SK-N-SH treated with all-trans-retinoic acid at 6 μM for 48 hours (cell line): ENCODE data around the gene SLC25A26.

Experiments
- ATAC-seq: fragments of 200-7000 bp; cut with Tn5 transposase; 3 replicates; pipeline ENCODE4 v1.9.1; 2020; ENCODE audit warnings: mild to moderate bottlenecking, moderate library complexity
- BACH2 ChIP-seq: fragments of 250-450 bp; sonication (Bioruptor Pico); IDR thresholded peaks from 2 replicates; pipeline ENCODE4 v1.9.0; 2021; ENCODE audit warnings: mild to moderate bottlenecking, borderline replicate concordance
- ESRRG ChIP-seq: fragments of 250-450 bp; sonication (Bioruptor Pico); IDR thresholded peaks from 2 replicates; pipeline ENCODE4 v1.6.1; 2021; ENCODE audit warnings: mild to moderate bottlenecking
- GLIS3 ChIP-seq: fragments of 250-450 bp; sonication (Bioruptor Pico); IDR thresholded peaks from 2 replicates; pipeline ENCODE4 v1.5.0; 2020; ENCODE audit warnings: mild to moderate bottlenecking, moderate library complexity
- ISL1 ChIP-seq: fragments of 250-450 bp; sonication (Bioruptor Pico); IDR thresholded peaks from 2 replicates; pipeline ENCODE4 v2.1.2; 2022; ENCODE audit warnings: mild to moderate bottlenecking, moderate library complexity
- OSR1 ChIP-seq: fragments of 250-450 bp; sonication (Bioruptor Pico); IDR thresholded peaks from 2 replicates; pipeline ENCODE4 v1.8.0; 2022; ENCODE audit warnings: moderate library complexity, mild to moderate bottlenecking, inconsistent platforms
- SNAI2 ChIP-seq: fragments of 250-450 bp; sonication (Bioruptor Pico); IDR thresholded peaks from 2 replicates; pipeline ENCODE4 v1.5.0; 2020; ENCODE audit warnings: mild to moderate bottlenecking, moderate library complexity
- TOX ChIP-seq: fragments of 250-450 bp; sonication (Bioruptor Pico); IDR thresholded peaks from 2 replicates; pipeline ENCODE4 v1.8.0; 2021; ENCODE audit warnings: mild to moderate bottlenecking, moderate library complexity, borderline replicate concordance
- ZFP3 ChIP-seq: fragments of 250-450 bp; sonication (Bioruptor Pico); IDR thresholded peaks from 2 replicates; pipeline ENCODE4 v1.5.0; 2020; ENCODE audit warnings: mild to moderate bottlenecking, moderate library complexity
- ZFP30 ChIP-seq: fragments of 450-650 bp; formaldehyde crosslinking; IDR thresholded peaks from 2 replicates; pipeline ENCODE4 v1.5.0; 2022; ENCODE audit warnings: mild to moderate bottlenecking, moderate library complexity
- ZNF565 ChIP-seq: fragments of 450-650 bp; formaldehyde crosslinking; conservative IDR thresholded peaks from 2 replicates; pipeline ENCODE4 v1.5.0; 2020; ENCODE audit warnings: low read depth, mild to moderate bottlenecking, moderate library complexity
- TF ChIP-seq, protein P1 (sequence below): fragments of 250-450 bp; sonication (Bioruptor Pico); IDR thresholded peaks from 2 replicates; pipeline ENCODE4 v1.5.1; 2021; ENCODE audit warnings: mild to moderate bottlenecking, moderate library complexity
- TF ChIP-seq, protein P2 (sequence below): fragments of 250-450 bp; sonication (Bioruptor Pico); IDR thresholded peaks from 2 replicates; pipeline ENCODE4 v1.5.1; 2020; ENCODE audit warnings: low read depth, mild to moderate bottlenecking, moderate library complexity
- TF ChIP-seq, protein P3 (sequence below): fragments of 250-450 bp; sonication (Bioruptor Pico); IDR thresholded peaks from 2 replicates; pipeline ENCODE4 v1.8.0; 2021; ENCODE audit warnings: low read depth, mild to moderate bottlenecking, moderate library complexity, borderline replicate concordance
- TF ChIP-seq, protein P4 (sequence below): fragments of 250-450 bp; sonication (Bioruptor Pico); IDR thresholded peaks from 2 replicates; pipeline ENCODE4 v1.5.0; 2020; ENCODE audit warnings: mild to moderate bottlenecking, moderate library complexity

Gene SLC25A26

DNA sequence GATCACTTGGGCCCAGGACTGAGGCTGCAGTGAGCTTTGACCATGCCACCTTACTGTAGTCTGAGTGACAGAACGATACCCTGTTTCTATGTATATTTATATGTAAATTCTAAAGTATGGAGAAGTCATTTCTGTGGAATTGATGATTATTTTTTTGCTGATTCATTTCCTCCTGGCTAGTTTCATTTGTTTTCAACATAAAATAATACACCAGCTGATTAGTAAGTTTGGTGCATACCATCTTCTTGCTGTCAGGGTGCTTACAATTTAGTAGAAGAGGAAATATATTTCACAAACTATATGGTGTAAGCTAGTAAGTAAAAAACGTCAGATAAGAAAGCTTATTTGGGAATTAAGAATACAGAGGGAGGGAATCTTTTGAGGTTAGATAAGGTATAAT is 36.0 kb downstream of the SLC25A26 start:
- no peak for ATAC-seq
- TF ChIP-seq TOX (CRISPR knock-in tag) (no peak), GLIS3 (CRISPR knock-in tag) (no peak), OSR1 (CRISPR knock-in tag) (no peak), BACH2 (CRISPR knock-in tag) (no peak), ZFP3 (no peak), SNAI2 (CRISPR knock-in tag) (no peak), ISL1 (CRISPR knock-in tag) (no peak)
- TF ChIP-seq, protein P1, sequence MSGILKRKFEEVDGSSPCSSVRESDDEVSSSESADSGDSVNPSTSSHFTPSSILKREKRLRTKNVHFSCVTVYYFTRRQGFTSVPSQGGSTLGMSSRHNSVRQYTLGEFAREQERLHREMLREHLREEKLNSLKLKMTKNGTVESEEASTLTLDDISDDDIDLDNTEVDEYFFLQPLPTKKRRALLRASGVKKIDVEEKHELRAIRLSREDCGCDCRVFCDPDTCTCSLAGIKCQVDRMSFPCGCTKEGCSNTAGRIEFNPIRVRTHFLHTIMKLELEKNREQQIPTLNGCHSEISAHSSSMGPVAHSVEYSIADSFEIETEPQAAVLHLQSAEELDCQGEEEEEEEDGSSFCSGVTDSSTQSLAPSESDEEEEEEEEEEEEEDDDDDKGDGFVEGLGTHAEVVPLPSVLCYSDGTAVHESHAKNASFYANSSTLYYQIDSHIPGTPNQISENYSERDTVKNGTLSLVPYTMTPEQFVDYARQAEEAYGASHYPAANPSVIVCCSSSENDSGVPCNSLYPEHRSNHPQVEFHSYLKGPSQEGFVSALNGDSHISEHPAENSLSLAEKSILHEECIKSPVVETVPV: no peak
- TF ChIP-seq, protein P2, sequence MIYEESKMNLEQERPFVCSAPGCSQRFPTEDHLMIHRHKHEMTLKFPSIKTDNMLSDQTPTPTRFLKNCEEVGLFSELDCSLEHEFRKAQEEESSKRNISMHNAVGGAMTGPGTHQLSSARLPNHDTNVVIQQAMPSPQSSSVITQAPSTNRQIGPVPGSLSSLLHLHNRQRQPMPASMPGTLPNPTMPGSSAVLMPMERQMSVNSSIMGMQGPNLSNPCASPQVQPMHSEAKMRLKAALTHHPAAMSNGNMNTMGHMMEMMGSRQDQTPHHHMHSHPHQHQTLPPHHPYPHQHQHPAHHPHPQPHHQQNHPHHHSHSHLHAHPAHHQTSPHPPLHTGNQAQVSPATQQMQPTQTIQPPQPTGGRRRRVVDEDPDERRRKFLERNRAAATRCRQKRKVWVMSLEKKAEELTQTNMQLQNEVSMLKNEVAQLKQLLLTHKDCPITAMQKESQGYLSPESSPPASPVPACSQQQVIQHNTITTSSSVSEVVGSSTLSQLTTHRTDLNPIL: no peak
- TF ChIP-seq, protein P3, sequence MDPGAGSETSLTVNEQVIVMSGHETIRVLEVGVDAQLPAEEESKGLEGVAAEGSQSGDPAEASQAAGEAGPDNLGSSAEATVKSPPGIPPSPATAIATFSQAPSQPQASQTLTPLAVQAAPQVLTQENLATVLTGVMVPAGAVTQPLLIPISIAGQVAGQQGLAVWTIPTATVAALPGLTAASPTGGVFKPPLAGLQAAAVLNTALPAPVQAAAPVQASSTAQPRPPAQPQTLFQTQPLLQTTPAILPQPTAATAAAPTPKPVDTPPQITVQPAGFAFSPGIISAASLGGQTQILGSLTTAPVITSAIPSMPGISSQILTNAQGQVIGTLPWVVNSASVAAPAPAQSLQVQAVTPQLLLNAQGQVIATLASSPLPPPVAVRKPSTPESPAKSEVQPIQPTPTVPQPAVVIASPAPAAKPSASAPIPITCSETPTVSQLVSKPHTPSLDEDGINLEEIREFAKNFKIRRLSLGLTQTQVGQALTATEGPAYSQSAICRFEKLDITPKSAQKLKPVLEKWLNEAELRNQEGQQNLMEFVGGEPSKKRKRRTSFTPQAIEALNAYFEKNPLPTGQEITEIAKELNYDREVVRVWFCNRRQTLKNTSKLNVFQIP (CRISPR knock-in tag): no peak

DNA sequence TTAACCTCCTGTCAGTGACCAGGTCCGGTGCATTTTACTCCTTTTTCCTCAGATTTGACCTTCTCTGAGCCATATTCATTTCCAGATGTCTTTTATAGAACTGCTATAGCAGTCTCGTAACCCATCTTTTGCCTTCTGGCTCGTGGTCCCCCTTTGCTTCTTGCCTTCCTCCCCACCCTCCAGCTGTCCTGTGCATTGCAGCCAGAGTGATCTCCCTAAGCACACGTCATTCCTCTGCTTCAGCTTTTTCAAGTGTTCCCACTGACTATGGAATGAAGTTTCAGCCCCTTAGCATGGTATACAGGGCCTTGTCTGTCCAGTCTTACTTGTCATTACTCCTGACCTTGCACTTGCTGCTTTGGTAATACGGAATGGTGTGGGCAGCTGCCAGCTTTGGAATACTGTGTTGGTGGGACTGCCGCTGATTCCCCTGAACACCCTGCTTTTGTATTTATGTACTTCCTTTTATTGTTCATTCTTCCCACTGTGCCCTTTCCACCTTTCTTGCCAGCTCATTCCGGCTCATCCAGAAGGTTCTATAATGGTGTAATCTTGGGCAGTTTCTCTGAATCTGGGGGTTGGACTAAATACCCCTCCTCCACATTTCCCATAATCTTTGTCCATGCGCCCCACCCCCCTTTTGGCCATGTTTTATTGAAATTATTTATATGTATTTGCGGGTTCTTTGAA is 38.9 kb downstream of the SLC25A26 start:
- TF ChIP-seq ZFP30 (no peak), ESRRG (CRISPR knock-in tag) (no peak)
- TF ChIP-seq, protein P3 (CRISPR knock-in tag): no peak
- TF ChIP-seq, protein P1: no peak
- no peak for ATAC-seq

DNA sequence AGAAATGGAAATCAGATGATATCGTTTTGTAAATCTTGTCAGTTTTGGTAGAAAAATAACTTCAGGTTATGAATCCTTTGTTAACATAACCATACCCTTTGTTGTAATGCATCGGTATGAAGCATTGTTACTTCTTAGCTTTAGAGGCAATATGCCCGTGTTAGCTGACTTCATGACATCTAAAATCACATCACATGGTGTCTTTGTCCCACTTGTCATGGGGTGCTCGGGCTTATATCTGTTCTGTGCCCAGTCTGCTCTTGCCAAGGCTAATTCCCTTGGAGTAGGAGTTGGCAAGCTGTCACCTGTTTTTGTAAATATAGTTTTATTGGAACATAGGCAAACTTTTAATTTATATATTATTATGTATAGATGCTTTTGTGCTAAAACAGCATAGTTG is 39.6 kb downstream of the SLC25A26 start:
- no peak for ATAC-seq
- TF ChIP-seq, protein P3 (CRISPR knock-in tag): no peak
- TF ChIP-seq, protein P4, sequence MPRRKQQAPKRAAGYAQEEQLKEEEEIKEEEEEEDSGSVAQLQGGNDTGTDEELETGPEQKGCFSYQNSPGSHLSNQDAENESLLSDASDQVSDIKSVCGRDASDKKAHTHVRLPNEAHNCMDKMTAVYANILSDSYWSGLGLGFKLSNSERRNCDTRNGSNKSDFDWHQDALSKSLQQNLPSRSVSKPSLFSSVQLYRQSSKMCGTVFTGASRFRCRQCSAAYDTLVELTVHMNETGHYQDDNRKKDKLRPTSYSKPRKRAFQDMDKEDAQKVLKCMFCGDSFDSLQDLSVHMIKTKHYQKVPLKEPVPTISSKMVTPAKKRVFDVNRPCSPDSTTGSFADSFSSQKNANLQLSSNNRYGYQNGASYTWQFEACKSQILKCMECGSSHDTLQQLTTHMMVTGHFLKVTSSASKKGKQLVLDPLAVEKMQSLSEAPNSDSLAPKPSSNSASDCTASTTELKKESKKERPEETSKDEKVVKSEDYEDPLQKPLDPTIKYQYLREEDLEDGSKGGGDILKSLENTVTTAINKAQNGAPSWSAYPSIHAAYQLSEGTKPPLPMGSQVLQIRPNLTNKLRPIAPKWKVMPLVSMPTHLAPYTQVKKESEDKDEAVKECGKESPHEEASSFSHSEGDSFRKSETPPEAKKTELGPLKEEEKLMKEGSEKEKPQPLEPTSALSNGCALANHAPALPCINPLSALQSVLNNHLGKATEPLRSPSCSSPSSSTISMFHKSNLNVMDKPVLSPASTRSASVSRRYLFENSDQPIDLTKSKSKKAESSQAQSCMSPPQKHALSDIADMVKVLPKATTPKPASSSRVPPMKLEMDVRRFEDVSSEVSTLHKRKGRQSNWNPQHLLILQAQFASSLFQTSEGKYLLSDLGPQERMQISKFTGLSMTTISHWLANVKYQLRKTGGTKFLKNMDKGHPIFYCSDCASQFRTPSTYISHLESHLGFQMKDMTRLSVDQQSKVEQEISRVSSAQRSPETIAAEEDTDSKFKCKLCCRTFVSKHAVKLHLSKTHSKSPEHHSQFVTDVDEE (CRISPR knock-in tag): no peak
- TF ChIP-seq ZFP30 (no peak), ZNF565 (CRISPR knock-in tag) (no peak)
- TF ChIP-seq, all 23 proteins: peak for 0
